Esophagus (tissue), 2 donors: ENCODE results near the gene HES3. TPM values are rescaled to one million over a fixed set of nuclear protein-coding genes. Genes with fewer than 3 reads are reported as not detected.
"Not testable (repeated sequence)": the region's sequence is repeated elsewhere in the genome, so short reads cannot be mapped to it uniquely, and the experiment has no call there.

ENCODE experiments used
- H3K27ac ChIP-seq, 2 donors: one replicate each; pipeline ENCODE4 v1.5.1; 2013; ENCODE audit warnings: low read depth in 2 of 2, mild to moderate bottlenecking in 2 of 2, inconsistent platforms in 1 of 2, low read length in 1 of 2, moderate library complexity in 1 of 2
- H3K27me3 ChIP-seq, 2 donors: one replicate each; pipeline ENCODE4 v1.6.1; 2013; ENCODE audit warnings: low read length in 2 of 2, control low read depth in 1 of 2, mild to moderate bottlenecking in 1 of 2; ENCODE audit not compliant: insufficient read depth in 2 of 2, control insufficient read depth in 1 of 2
- H3K36me3 ChIP-seq, 2 donors: one replicate each; pipeline ENCODE4 v1.6.1; 2013; ENCODE audit warnings: low read length in 1 of 2; ENCODE audit not compliant: control insufficient read depth in 2 of 2, insufficient read depth in 2 of 2
- H3K4me1 ChIP-seq, 2 donors: one replicate each; pipeline ENCODE4 v1.6.1; 2013; ENCODE audit warnings: low read length in 1 of 2; ENCODE audit not compliant: control insufficient read depth in 2 of 2, insufficient read depth in 2 of 2
- H3K4me3 ChIP-seq, 2 donors: one replicate each; pipeline ENCODE4 v1.5.1; 2013; ENCODE audit warnings: low read length in 2 of 2, mild to moderate bottlenecking in 2 of 2, low read depth in 1 of 2, moderate library complexity in 1 of 2
- H3K9me3 ChIP-seq, 2 donors: one replicate each; pipeline ENCODE4 v1.6.1; 2013; ENCODE audit warnings: mild to moderate bottlenecking in 2 of 2, low read depth in 1 of 2, low read length in 1 of 2, moderate library complexity in 1 of 2; ENCODE audit not compliant: control insufficient read depth in 2 of 2, insufficient read depth in 1 of 2
- WGBS, 2 donors: extraction: QIAGEN DNeasy Blood & Tissue Kit; methylation state at CpG; one replicate each; pipeline ENCODE4 v1.1.7; 2013; 5-methylcytosine and 5-hydroxymethylcytosine counted together
- polyA plus RNA-seq, 2 donors: library from polyadenylated mRNA; stranded (reverse); fragments of 200-250 nt; gene quantifications; one replicate each; pipeline ENCODE4 v1.2.3, GENCODE V29; 2013
- donor health status: healthy with polysubstance abuse.
- donor health status: Bipolar disorder and iron deficiency.

HES3 gene
- polyA plus RNA-seq, 2 donors: not detected

- no peak overlapping the region for H3K4me3 ChIP-seq
- H3K9me3 ChIP-seq: no peaks in the 10 kb centered on the region
- peak overlapping the region in 1 of 2 donors; percentile 71 for H3K27ac ChIP-seq
- peaks cover 0 to 16% of the 10 kb centered on the region in 2 donors for H3K36me3 ChIP-seq
- peaks cover 0 to 11% of the 10 kb centered on the region in 2 donors for H3K4me1 ChIP-seq
- 82 to 88% methylated on average over 16 of the region's 16 CpGs for WGBS, 2 donors
- no peaks in the 10 kb centered on the region for H3K27me3 ChIP-seq
Observed at GRCh38 chr1:6218375-6219164, 25.4 kb upstream of the HES3 start.

DNA sequence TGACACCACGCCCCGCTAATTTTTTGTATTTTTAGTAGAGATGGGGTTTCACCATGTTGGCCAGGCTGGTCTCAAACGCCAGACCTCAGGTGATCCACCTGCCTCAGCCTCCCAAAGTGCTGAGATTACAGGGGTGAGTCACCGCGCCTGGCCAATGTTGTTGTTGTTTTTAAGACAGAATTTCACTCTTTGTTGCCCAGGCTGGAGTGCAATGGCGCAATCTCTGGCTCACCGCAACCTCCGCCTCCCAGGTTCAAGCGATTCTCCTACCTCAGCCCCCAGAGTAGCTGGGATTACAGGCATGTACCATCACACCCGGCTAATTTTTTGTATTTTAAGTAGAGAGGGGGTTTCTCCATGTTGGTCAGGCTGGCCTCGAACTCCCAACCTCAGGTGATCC is 24.3 kb upstream of the HES3 start:
- H3K27ac ChIP-seq: peak overlapping the region; percentile 83 to 92
- WGBS, 2 donors: 83 to 84% methylated on average over 11 of the region's 11 CpGs

DNA sequence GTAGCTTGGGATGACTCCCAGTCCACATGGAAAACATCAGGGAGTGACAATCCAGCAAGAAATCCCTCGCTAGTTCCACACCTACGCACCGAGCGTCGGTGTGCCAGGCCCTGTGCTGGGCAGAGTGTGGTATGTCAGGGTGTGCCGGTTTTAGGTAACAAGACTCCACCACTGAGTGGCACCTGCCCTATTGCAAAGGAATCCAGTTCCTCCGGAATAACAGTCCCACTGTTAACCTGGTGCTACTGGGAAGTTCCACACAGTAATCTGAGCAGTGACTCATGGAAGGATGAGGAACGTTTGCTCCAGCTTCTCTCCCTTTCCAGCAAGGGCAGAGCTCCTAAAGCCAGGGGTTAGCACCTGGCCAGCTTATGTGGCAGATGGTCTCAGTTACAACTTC is 23.7 kb upstream of the HES3 start:
- H3K27me3 ChIP-seq: no peaks in the 10 kb centered on the region
- H3K4me3 ChIP-seq: no peak overlapping the region
- H3K4me1 ChIP-seq: peaks cover 0 to 14% of the 10 kb centered on the region in 2 donors
- WGBS, 2 donors: 52 to 65% methylated on average over 8 of the region's 8 CpGs
- peaks cover 5 to 28% of the 10 kb centered on the region in 2 donors for H3K36me3 ChIP-seq
- H3K9me3 ChIP-seq: no peaks in the 10 kb centered on the region
- peak overlapping the region; percentile 83 to 92 for H3K27ac ChIP-seq

More for the DNA sequence above, 24.3 kb upstream of the HES3 start:
- Histone ChIP-seq H3K36me3 (peaks cover 2 to 22% of the 10 kb centered on the region in 2 donors), H3K4me1 (peaks cover 0 to 14% of the 10 kb centered on the region in 2 donors)
- not testable (repeated sequence) for H3K27me3 ChIP-seq, H3K9me3 ChIP-seq, H3K4me3 ChIP-seq

- H3K9me3 ChIP-seq: no peaks in the 10 kb centered on the region
- H3K27ac ChIP-seq: peak overlapping the region in 1 of 2 donors; percentile 64
- 94 to 95% methylated on average over 12 of the region's 12 CpGs for WGBS, 2 donors
- H3K36me3 ChIP-seq: peaks cover 5 to 25% of the 10 kb centered on the region in 2 donors
- H3K4me3 ChIP-seq: no peak overlapping the region
- peaks cover 0 to 14% of the 10 kb centered on the region in 2 donors for H3K4me1 ChIP-seq
- H3K27me3 ChIP-seq: no peaks in the 10 kb centered on the region
Observed at GRCh38 chr1:6221210-6221784, 22.7 kb upstream of the HES3 start.

DNA sequence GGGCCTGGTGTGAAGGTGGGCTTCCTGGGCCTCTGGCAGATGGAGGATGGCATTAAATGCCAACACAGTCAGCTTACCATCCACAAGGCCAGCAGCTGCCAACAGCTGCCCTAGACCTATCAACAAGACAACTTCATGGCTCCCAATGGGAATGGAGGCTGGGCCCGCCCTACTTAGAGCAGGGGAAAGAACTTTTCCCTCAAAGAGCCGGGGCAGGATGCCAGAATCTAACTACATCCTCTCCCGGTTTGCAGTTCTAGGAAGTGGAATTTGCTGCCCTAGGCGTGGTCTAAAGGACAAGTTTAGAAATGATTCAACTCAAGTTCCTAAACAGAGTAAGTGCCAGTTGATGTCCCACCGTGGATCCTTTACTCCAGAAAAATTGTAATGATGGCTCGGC is 21.3 kb upstream of the HES3 start:
- Histone ChIP-seq H3K27ac (peak overlapping the region; percentile 68 to 84), H3K4me3 (no peak overlapping the region), H3K9me3 (no peaks in the 10 kb centered on the region), H3K4me1 (peaks cover 0 to 14% of the 10 kb centered on the region in 2 donors), H3K36me3 (peaks cover 8 to 24% of the 10 kb centered on the region in 2 donors), H3K27me3 (no peaks in the 10 kb centered on the region)
- 50 to 61% methylated on average over 6 of the region's 6 CpGs for WGBS, 2 donors

GRCh38 chr1:6223617-6224016 is 20.4 kb upstream of the HES3 start:
- Histone ChIP-seq H3K9me3 (no peaks in the 10 kb centered on the region), H3K36me3 (peaks cover 8 to 19% of the 10 kb centered on the region in 2 donors), H3K4me1 (peaks cover 0 to 14% of the 10 kb centered on the region in 2 donors), H3K27ac (peak overlapping the region in 1 of 2 donors; percentile 40), H3K27me3 (no peaks in the 10 kb centered on the region), H3K4me3 (no peak overlapping the region)
- 94% methylated on average over 13 of the region's 13 CpGs for WGBS, 2 donors

GRCh38 chr1:6224718-6225117 is 19.3 kb upstream of the HES3 start:
- peaks cover 8 to 21% of the 10 kb centered on the region in 2 donors for H3K36me3 ChIP-seq
- H3K4me1 ChIP-seq: peaks cover 0 to 12% of the 10 kb centered on the region in 2 donors

DNA sequence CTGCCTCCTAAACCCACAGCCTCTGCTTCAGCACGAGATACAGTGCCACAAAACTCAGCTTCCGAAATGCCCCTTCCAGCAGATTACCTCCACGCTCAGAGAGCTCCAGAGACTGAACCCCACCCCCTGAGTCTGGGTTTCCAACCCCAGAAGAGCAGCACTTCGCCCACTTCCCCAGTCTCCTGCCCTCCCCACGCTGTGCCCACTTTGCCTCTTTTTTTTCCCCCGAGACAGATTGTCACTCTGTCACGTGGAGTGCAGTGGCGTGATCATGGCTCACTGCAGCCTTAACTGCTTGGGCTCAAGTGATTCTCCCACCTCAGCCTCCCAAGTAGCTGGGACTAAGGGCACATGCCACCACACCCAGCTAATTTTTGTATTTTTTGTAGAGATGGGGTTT is 18.3 kb upstream of the HES3 start:
- Histone ChIP-seq H3K9me3 (no peaks in the 10 kb centered on the region), H3K27me3 (no peaks in the 10 kb centered on the region), H3K4me1 (peaks cover 0 to 12% of the 10 kb centered on the region in 2 donors), H3K27ac (no peak overlapping the region), H3K4me3 (no peak overlapping the region), H3K36me3 (peaks cover 8 to 24% of the 10 kb centered on the region in 2 donors)
- WGBS, 2 donors: 91 to 93% methylated on average over 8 of the region's 8 CpGs

More at GRCh38 chr1:6224718-6225117, 19.3 kb upstream of the HES3 start:
- Histone ChIP-seq H3K27me3 (no peaks in the 10 kb centered on the region), H3K27ac (no peak overlapping the region), H3K9me3 (no peaks in the 10 kb centered on the region), H3K4me3 (no peak overlapping the region)
- WGBS, 2 donors: 82 to 84% methylated on average over 15 of the region's 15 CpGs

GRCh38 chr1:6233376-6233775 is 10.6 kb upstream of the HES3 start:
- Histone ChIP-seq H3K36me3 (peaks cover 6 to 13% of the 10 kb centered on the region in 2 donors), H3K4me1 (peaks cover 3 to 6% of the 10 kb centered on the region in 2 donors), H3K27ac (no peak overlapping the region), H3K4me3 (no peak overlapping the region), H3K9me3 (no peaks in the 10 kb centered on the region), H3K27me3 (no peaks in the 10 kb centered on the region)
- 62 to 78% methylated on average over 1 of the region's 1 CpG for WGBS, 2 donors
